Left ventricle myocardium inferior (tissue), 1 donor: ENCODE data around the gene VPS16. TPM values are rescaled to one million over a fixed set of nuclear protein-coding genes. Genes with fewer than 3 reads are reported as not detected.

Source experiments
- DNase-seq: peaks from one replicate; pipeline ENCODE4 v3.0.0-alpha.2; 2020
- H3K27ac ChIP-seq: fragments of 200-600 bp; replicated peaks from 2 replicates; pipeline ENCODE4 v1.8.0; 2021
- H3K27me3 ChIP-seq: fragments of 200-600 bp; 2 replicates; pipeline ENCODE4 v1.8.0; 2021; ENCODE audit warnings: low read depth
- H3K36me3 ChIP-seq: fragments of 200-600 bp; 2 replicates; pipeline ENCODE4 v1.8.0; 2021
- H3K4me1 ChIP-seq: fragments of 200-600 bp; 2 replicates; pipeline ENCODE4 v1.8.0; 2021
- H3K4me3 ChIP-seq: fragments of 200-600 bp; 2 replicates; pipeline ENCODE4 v1.8.0; 2021; ENCODE audit warnings: mild to moderate bottlenecking, moderate library complexity
- H3K9me3 ChIP-seq: fragments of 200-600 bp; replicated peaks from 2 replicates; pipeline ENCODE4 v1.8.0; 2021
- CTCF ChIP-seq: fragments of 200-600 bp; IDR thresholded peaks from 2 replicates; pipeline ENCODE4 v1.8.0; 2021; ENCODE audit warnings: antibody characterized with exemption, mild to moderate bottlenecking, borderline replicate concordance
- intact Hi-C: fragments of 100-400 bp; cut with micrococcal nuclease; formaldehyde crosslinking; loops from one replicate; pipeline ENCODE4 v1.11.0; 2022
- total RNA-seq: library from RNA; stranded (reverse); fragmentation: NEBNext Ultra II Directional; extraction: Animal tissue kit (Norgen Biotek cat#: 25700); gene quantifications from one replicate; pipeline ENCODE4 v1.2.1, GENCODE V29; 2021
- donor health status: DM: no; HTN: yes; CAD: no; lungs with severe emphysema.

Gene VPS16
- total RNA-seq, 1 donor from 2014 or later = 15.7 TPM

DNA sequence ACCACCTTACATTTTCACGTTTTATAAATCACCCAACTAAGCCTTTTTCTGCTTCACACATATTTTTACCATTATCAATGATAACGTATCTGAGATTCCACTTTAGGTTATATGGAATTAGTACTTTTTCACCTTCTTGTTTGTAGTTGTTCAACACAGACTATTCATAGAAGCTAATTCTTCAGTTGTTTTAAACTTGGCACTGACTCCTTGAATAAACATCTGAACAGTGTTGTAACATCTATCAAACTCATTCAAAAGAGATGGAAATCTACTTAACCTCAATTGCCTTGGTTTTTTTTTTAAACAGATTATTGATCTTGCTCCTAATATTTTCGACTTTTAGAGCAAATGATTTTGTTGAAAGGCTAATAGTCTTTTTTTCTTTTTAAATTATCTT is 67.0 kb downstream of the VPS16 start:
- Histone ChIP-seq H3K4me3 (no peak overlapping the region), H3K4me1 (peaks cover 9% of the 10 kb centered on the region), H3K9me3 (no peaks in the 10 kb centered on the region), H3K27me3 (no peaks in the 10 kb centered on the region), H3K27ac (no peak overlapping the region), H3K36me3 (no peaks in the 10 kb centered on the region)
- TF ChIP-seq CTCF = no peak
- DNase-seq = no peak
- intact Hi-C loops = no loop called here

DNA sequence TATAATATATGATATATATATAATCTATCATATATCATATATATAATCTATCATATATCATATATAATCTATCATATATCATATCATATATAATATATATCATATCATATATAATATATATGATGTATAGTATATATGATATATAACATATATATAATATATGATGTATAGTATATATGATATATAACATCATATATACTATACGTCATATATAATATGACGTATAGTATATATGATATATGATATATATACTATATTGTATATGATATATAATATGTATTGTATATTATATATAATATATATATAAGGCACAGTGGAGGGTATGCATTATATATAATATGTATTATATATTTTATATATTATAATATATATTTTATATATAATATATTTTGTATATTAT is 69.4 kb downstream of the VPS16 start:
- H3K4me1 ChIP-seq = peaks cover 9% of the 10 kb centered on the region
- no peaks in the 10 kb centered on the region for H3K36me3 ChIP-seq
- intact Hi-C loops = no loop called here
- no peak for DNase-seq
- no peaks in the 10 kb centered on the region for H3K9me3 ChIP-seq
- no peak overlapping the region for H3K4me3 ChIP-seq
- no peak overlapping the region for H3K27ac ChIP-seq
- H3K27me3 ChIP-seq = no peaks in the 10 kb centered on the region
- no peak for TF ChIP-seq CTCF

GRCh38 chr20:2911200-2911599 is 70.7 kb downstream of the VPS16 start:
- Histone ChIP-seq H3K9me3 (no peaks in the 10 kb centered on the region), H3K27me3 (no peaks in the 10 kb centered on the region), H3K4me1 (peaks cover 9% of the 10 kb centered on the region), H3K36me3 (no peaks in the 10 kb centered on the region), H3K27ac (no peak overlapping the region), H3K4me3 (no peak overlapping the region)
- DNase-seq = no peak
- intact Hi-C loops = no loop called here
- TF ChIP-seq CTCF = no peak

DNA sequence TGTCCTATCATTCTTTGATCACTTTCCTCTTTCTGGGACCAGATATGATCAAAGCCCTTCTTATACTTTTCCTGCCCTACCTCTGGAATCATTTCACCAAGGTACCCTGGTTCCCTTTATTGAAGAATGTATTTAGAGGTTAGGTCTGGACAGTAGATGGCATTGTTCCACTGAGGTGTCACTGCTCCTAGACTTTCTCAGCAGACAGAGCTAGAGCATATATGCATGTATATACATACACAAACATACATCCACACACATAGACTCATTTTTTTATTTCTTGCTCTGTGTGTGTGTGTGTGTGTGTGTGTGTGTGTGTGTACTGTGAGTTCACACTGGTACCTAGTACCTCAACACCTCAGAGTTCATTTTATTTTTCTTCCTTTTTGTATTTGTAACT is 73.6 kb downstream of the VPS16 start:
- Histone ChIP-seq H3K27ac (no peak overlapping the region), H3K4me3 (no peak overlapping the region), H3K4me1 (peaks cover 13% of the 10 kb centered on the region), H3K9me3 (no peaks in the 10 kb centered on the region), H3K27me3 (no peaks in the 10 kb centered on the region), H3K36me3 (no peaks in the 10 kb centered on the region)
- TF ChIP-seq CTCF = no peak
- DNase-seq = no peak
- intact Hi-C loops = no loop called here

Other genes with a start within 250 kb of the VPS16 start
- 47.3 TPM for gene NOP56, start 188.1 kb upstream of the VPS16 start, total RNA-seq
- 220 TPM for gene IDH3B, start 176.5 kb upstream of the VPS16 start, total RNA-seq
- gene EBF4, start 148.0 kb upstream of the VPS16 start, total RNA-seq = 4.9 TPM
- gene CPXM1, start 40.1 kb upstream of the VPS16 start, total RNA-seq = 0.69 TPM
- not detected for gene C20orf141, start 25.8 kb upstream of the VPS16 start, total RNA-seq
- not detected for gene TMEM239, start 24.4 kb upstream of the VPS16 start, total RNA-seq
- 9.4 TPM for gene PCED1A, start 90 bp upstream of the VPS16 start, total RNA-seq
- gene PTPRA, start 32.7 kb downstream of the VPS16 start, total RNA-seq = 23.5 TPM
- gene GNRH2, start 202.9 kb downstream of the VPS16 start, total RNA-seq = not detected
- 55.6 TPM for gene MRPS26, start 205.3 kb downstream of the VPS16 start, total RNA-seq
- gene OXT, start 230.9 kb downstream of the VPS16 start, total RNA-seq = not detected
- 0.38 TPM for gene AVP, start 244.0 kb downstream of the VPS16 start, total RNA-seq